CD4-positive, alpha-beta T cell treated with Interleukin-17A for 4 hours (primary cell): ENCODE results near the gene AWAT1.
"Not testable (repeated sequence)": the region's sequence is repeated elsewhere in the genome, so short reads cannot be mapped to it uniquely, and the experiment has no call there.

Experiments used
- DNase-seq: peaks from one replicate; pipeline ENCODE4 v3.0.0-alpha.2; 2020; ENCODE audit warnings: mixed read lengths

AWAT1 gene

GRCh38 chrX:70234355-70234754 lies at the start of gene AWAT1:
Gene AWAT1 (plus strand): TSS chrX:70234655. CDS start chrX:70234696, 41 bp downstream.
- no peak for DNase-seq

- no peak for DNase-seq
Measured at GRCh38 chrX:70190225-70190624, 44.2 kb upstream of the AWAT1 start.

GRCh38 chrX:70196961-70197720 lies 37.3 kb upstream of the AWAT1 start:
- DNase-seq: peak; percentile 72

GRCh38 chrX:70201732-70202131 lies 32.7 kb upstream of the AWAT1 start:
- DNase-seq: no peak

- no peak for DNase-seq
Measured at GRCh38 chrX:70208479-70208878, 26.0 kb upstream of the AWAT1 start.

- not testable (repeated sequence) for DNase-seq
Measured at GRCh38 chrX:70209570-70209969, 24.9 kb upstream of the AWAT1 start.

GRCh38 chrX:70219938-70220764 lies 14.3 kb upstream of the AWAT1 start:
- no peak for DNase-seq

GRCh38 chrX:70226048-70226447 lies 8.4 kb upstream of the AWAT1 start:
- no peak for DNase-seq

GRCh38 chrX:70226687-70227086 lies 7.8 kb upstream of the AWAT1 start:
- no peak for DNase-seq

GRCh38 chrX:70231666-70232065 lies 2.8 kb upstream of the AWAT1 start:
- DNase-seq: no peak

- no peak for DNase-seq
Measured at GRCh38 chrX:70240751-70241150, 6.3 kb downstream of the AWAT1 start.

- no peak for DNase-seq
Measured at GRCh38 chrX:70241501-70241900, 7.0 kb downstream of the AWAT1 start.

GRCh38 chrX:70243601-70244000 lies 9.1 kb downstream of the AWAT1 start:
- not testable (repeated sequence) for DNase-seq

GRCh38 chrX:70244881-70245280 lies 10.4 kb downstream of the AWAT1 start:
- DNase-seq: no peak

GRCh38 chrX:70247252-70247651 lies 12.8 kb downstream of the AWAT1 start:
- DNase-seq: no peak

GRCh38 chrX:70252491-70252890 lies 18.0 kb downstream of the AWAT1 start:
- DNase-seq: no peak

GRCh38 chrX:70253377-70254062 lies 19.1 kb downstream of the AWAT1 start:
- no peak for DNase-seq

- no peak for DNase-seq
Measured at GRCh38 chrX:70254063-70254400, 19.6 kb downstream of the AWAT1 start.

GRCh38 chrX:70254909-70255308 lies 20.5 kb downstream of the AWAT1 start:
- DNase-seq: no peak

GRCh38 chrX:70255452-70255851 lies 21.0 kb downstream of the AWAT1 start:
- no peak for DNase-seq

- no peak for DNase-seq
Measured at GRCh38 chrX:70257423-70258288, 23.2 kb downstream of the AWAT1 start.

- no peak for DNase-seq
Measured at GRCh38 chrX:70260104-70260503, 25.6 kb downstream of the AWAT1 start, which contains the start of gene P2RY4. Gene P2RY4 (minus strand): TSS chrX:70260204. CDS start chrX:70259624, 580 bp downstream.
